Epithelial cell of proximal tubule (primary cell): ENCODE measurements around the gene COPS9. TPM values are rescaled to one million over a fixed set of nuclear protein-coding genes. Genes with fewer than 3 reads are reported as not detected.

Source experiments
- DNase-seq: peaks from one replicate; pipeline ENCODE4 v3.0.0-alpha.2; 2011; ENCODE audit warnings: low read depth
- H3K4me3 ChIP-seq: 2 replicates; pipeline ENCODE4 v1.5.1; 2011; ENCODE audit warnings: low read depth, mild to moderate bottlenecking, low read length
- total RNA-seq: library from RNA; depleted of rRNA; stranded (reverse); fragments of >200 nt; gene quantifications from 2 replicates; pipeline ENCODE4 v1.2.3, GENCODE V29; 2015
- TF ChIP-seq, protein P1 (sequence below): conservative IDR thresholded peaks from 2 replicates; pipeline ENCODE4 v1.5.1; 2012; ENCODE audit warnings: low read depth, mild to moderate bottlenecking, low read length

The COPS9 gene
- total RNA-seq, 1 donor from 2014 or later, result 274 TPM

- no peak overlapping the region for H3K4me3 ChIP-seq
- no peak for DNase-seq
- TF ChIP-seq, protein P1, sequence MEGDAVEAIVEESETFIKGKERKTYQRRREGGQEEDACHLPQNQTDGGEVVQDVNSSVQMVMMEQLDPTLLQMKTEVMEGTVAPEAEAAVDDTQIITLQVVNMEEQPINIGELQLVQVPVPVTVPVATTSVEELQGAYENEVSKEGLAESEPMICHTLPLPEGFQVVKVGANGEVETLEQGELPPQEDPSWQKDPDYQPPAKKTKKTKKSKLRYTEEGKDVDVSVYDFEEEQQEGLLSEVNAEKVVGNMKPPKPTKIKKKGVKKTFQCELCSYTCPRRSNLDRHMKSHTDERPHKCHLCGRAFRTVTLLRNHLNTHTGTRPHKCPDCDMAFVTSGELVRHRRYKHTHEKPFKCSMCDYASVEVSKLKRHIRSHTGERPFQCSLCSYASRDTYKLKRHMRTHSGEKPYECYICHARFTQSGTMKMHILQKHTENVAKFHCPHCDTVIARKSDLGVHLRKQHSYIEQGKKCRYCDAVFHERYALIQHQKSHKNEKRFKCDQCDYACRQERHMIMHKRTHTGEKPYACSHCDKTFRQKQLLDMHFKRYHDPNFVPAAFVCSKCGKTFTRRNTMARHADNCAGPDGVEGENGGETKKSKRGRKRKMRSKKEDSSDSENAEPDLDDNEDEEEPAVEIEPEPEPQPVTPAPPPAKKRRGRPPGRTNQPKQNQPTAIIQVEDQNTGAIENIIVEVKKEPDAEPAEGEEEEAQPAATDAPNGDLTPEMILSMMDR, result no peak
Measured at GRCh38 chr2:240131296-240131695, 4.8 kb downstream of the COPS9 start.

- DNase-seq, result no peak
- TF ChIP-seq, protein P1, result no peak
- H3K4me3 ChIP-seq, result no peak overlapping the region
Measured at GRCh38 chr2:240130393-240131195, 5.5 kb downstream of the COPS9 start.

GRCh38 chr2:240129731-240130392, 6.2 kb downstream of the COPS9 start:
- TF ChIP-seq, protein P1, result no peak
- H3K4me3 ChIP-seq, result no peak overlapping the region
- no peak for DNase-seq

- no peak for DNase-seq
- TF ChIP-seq, protein P1, result no peak
- H3K4me3 ChIP-seq, result no peak overlapping the region
Measured at GRCh38 chr2:240129311-240129710, 6.8 kb downstream of the COPS9 start.

DNA sequence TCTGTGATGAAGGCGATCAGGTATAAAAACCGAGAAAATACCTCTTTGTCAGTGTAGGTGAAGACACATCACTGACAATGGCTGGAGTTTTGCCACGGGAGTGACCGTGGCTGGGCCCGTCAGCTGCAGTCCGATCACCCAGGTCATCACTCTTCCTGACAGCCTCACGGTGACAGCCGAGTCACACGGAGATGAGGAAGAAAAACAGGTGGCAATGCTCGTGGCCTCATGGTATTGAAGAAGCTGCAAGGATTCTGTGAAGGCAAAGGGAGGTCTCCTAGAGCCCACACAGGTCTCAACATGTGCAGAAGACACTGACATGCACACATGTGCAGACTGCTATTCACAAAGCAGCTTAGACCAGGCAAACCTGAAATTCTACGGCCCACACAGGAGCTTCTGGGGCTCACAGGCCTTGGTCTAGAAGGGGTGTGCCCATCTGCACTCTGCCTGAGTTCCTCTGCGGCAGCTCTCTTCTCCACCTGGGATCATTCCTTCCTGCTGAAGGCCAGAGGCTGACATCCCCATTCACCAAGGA, 7.4 kb downstream of the COPS9 start:
- TF ChIP-seq, protein P1, result no peak
- DNase-seq, result no peak
- no peak overlapping the region for H3K4me3 ChIP-seq

DNA sequence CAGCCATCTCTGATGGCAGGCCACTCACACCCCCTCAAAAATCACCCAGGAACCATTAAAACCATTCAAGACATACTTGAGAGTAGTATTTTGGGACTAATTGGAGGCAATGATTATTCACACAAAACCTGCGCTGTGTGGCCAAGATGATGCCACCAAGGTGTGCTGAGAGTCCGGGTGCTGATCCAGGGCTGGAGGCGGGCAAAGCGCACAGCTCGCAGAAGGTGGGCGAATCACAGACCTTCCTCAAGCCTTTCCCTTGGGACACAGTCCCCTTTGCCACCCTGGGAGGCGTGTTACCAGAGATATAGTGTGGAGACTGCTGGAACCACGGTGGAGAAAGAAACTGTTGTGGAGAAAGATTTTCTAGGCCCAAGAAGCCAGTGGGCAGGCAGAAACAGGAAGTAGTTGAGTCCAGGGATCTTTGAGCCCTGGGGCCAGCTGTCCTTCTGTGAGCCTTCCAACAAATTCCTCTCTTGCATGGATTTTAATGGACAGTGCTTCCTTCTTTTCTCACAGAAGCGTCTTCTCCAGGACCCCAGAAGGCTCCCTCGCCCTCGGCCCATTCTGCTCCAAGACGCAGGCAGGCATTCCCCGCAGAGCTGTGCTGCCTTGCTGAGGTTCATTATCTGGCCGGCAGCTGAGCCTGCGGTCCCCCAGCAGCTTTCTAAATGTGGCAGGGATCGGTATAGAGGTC, 8.0 kb downstream of the COPS9 start:
- no peak overlapping the region for H3K4me3 ChIP-seq
- DNase-seq, result no peak
- TF ChIP-seq, protein P1, result no peak
